ENCODE data around the gene PHF21A.
"Not testable (repeated sequence)": the region's sequence is repeated elsewhere in the genome, so short reads cannot be mapped to it uniquely, and the experiment has no call there.

The PHF21A gene

DNA sequence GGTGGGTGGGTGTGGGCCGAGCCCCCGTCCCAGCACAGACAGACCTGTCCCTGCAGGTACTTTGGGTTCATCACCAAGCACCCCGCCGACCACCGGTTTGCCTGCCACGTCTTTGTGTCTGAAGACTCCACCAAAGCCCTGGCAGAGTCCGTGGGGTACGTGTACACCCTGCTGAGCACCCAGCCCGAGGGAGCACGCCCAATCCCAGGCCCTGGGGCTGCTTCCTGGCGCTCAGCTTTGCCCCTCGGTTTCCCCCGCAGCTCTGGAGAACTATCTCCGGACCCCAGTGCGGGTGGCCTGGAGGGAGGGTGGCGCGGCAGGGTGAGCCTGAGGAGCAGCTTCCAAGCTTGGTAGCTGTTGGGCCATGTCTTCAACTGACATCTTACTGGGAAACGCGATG lies 216.2 kb downstream of the PHF21A start:
- DNase-seq (ENCODE audit: low read depth in 2 of 2), result no peak

DNA sequence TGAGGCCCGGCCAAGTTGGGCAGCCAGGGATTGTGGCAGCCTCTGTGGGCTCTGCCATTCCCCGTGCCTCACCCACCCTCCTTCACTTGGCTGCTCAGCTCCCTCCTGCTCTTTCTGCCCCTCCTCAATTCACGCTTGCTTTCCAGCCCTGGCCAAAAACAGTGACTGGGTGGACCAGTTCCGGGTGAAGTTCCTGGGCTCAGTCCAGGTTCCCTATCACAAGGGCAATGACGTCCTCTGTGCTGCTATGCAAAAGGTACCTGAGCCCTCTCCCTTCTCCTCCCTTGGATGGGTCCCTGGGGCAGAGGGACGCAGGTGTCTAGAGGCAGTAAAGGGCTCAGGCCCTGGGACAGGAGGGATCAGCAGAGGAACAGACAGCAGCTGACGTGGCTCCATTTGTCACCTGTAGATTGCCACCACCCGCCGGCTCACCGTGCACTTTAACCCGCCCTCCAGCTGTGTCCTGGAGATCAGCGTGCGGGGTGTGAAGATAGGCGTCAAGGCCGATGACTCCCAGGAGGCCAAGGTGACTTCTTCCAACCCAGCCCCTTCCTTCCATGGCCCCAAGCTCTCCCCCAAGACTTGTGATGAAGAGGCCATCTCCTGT lies 216.8 kb downstream of the PHF21A start:
- DNase-seq (ENCODE audit: low read depth in 2 of 2), result no peak

DNA sequence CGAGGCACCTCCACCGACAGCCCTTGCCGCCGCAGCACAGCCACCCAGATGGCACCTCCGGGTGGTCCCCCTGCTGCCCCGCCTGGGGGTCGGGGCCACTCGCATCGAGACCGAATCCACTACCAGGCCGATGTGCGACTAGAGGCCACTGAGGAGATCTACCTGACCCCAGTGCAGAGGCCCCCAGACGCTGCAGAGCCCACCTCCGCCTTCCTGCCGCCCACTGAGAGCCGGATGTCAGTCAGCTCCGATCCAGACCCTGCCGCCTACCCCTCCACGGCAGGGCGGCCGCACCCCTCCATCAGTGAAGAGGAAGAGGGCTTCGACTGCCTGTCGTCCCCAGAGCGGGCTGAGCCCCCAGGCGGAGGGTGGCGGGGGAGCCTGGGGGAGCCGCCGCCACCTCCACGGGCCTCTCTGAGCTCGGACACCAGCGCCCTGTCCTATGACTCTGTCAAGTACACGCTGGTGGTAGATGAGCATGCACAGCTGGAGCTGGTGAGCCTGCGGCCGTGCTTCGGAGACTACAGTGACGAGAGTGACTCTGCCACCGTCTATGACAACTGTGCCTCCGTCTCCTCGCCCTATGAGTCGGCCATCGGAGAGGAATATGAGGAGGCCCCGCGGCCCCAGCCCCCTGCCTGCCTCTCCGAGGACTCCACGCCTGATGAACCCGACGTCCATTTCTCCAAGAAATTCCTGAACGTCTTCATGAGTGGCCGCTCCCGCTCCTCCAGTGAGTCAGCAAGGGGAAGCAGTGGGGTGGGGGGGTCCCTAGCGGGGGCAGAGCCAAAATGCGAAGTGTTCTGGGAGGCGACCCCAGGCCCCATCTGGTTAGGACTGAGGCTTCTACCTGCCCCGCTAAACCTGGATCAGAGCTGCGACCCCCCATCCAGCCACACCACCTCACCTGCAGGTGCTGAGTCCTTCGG lies 218.5 kb downstream of the PHF21A start:
- no peak for DNase-seq (ENCODE audit: low read depth in 2 of 2)

DNA sequence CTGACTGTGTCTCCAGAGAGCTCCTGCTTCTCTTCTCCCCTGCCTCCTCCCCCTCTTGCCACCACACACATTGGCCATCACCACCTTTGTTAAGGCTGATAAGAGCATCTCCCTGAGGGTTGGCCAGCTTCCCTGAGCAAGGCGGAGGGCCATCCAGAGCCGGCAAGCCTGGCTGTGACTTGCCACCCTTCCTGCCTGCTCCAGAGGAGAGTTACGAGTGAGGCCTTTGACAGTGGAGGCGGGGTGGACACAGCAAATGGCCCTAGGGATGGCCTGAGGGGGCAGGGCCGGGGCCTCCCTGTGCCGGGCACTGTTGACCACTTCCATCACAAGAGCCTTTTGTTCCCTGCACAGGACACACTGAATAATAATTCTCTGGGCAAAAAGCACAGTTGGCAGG lies 219.6 kb downstream of the PHF21A start:
- no peak for DNase-seq (ENCODE audit: low read depth in 2 of 2)

DNA sequence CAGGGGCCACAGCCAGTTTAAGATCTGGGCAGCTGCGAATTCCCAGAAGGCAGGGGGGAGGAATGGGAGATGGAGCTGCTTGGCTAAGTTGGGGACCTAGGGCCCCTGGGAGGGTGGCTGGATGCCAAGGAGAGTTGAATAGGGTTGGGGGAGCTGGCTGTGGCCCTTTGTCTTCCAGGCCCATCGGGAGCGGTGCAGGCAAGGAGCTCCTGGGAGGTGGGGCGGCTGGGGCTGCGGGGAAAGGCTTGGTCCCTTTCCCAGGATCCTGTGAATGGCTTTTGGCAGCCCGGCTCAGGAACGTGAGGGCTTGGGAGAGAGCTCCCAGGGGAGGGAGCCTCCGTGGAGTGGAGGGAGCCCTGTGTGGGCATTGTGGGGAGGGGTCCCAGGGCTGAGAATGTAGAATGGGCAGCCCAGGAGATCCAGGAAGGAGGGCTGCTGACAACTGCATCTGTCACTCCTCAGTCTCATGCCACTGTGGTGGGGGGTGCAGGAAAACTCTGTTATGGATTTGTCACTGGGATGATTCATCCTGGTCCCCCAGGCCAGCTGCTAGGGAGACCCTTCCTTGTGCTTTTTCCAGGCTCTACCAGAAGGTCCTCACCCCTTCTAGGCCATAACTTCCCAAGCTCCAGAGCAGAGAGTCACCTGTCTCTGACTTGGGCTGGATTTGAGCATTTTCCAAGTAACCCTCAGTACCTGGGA lies 220.2 kb downstream of the PHF21A start:
- no peak for DNase-seq (ENCODE audit: low read depth in 2 of 2)

DNA sequence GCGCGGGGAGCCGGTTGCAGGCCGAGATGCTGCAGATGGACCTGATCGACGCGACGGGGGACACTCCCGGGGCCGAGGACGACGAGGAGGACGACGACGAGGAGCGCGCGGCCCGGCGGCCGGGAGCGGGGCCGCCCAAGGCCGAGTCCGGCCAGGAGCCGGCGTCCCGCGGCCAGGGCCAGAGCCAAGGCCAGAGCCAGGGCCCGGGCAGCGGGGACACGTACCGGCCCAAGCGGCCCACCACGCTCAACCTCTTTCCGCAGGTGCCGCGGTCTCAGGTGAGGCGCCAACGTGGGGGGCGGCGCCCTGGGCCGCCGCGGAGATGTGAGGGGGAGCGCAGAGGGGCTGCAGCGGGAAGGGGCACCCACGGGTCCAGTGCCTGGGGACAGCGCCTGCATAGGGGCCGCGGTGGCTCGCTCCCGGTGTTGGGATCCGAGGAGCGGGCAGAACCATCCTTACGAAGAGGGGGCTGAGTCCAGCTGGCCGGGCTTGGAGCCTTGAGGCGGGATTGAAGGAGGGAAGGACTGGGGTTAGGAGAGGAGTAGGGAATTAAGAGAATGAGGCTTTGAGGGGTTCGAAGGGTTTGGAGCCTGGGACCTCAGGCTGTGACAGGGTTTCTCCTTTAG lies 221.0 kb downstream of the PHF21A start:
- DNase-seq (ENCODE audit: low read depth in 2 of 2), result not testable (repeated sequence)

DNA sequence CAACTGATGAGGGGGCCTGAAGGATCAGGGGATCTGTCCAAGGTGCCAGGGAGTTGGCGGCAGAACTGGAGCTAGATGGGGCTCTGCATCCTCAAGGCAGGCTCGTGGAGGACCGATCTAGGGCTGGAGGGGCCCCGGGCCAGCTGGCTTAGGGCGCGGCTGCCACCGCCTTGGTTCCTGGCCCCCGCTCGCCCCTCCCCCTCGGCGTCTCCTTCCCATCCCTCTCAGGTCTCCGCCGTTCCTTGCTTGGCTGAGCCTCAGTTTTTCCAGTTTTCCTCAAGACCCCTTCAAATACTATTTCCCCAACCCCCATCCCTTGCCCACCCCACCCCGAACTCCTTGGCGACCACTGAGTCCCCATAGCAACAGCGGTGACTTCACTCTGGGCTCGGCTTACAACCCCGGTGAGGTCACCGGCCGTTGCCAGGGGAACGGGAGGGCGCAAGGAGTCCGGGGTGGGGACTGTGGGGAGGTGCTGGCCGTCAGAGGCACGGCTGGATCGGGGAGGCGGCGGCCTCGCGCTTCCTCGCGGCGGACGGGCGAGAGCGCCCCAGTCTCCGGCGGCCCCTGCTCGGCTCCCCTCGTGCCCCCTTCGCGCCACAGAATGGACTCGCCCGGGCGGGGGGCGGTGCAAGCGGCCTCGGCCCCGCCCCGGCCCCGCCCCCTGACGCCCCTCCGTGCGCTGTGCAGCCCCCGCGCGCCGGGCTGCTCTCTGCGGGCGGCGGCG lies 221.6 kb downstream of the PHF21A start:
- no peak for DNase-seq (ENCODE audit: low read depth in 2 of 2)

DNA sequence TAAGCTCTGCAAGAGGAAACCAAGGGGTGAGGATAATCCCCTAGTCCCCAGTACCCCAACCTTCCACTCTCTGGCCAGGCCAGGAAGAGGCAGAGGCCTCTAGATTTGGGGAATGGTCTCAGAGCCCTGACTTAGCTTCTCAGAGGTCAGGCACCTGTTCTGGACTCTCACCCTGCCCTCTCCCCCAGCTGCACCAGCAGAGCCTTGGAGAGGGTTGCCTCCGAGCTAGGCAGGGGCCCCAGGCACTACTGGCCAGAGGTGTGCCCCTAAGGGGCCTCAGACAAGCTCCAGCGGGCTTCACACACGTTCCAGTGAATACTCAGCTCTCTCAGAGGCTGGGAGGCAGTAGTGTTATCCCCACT lies 222.2 kb downstream of the PHF21A start:
- no peak for DNase-seq (ENCODE audit: low read depth in 2 of 2)

DNA sequence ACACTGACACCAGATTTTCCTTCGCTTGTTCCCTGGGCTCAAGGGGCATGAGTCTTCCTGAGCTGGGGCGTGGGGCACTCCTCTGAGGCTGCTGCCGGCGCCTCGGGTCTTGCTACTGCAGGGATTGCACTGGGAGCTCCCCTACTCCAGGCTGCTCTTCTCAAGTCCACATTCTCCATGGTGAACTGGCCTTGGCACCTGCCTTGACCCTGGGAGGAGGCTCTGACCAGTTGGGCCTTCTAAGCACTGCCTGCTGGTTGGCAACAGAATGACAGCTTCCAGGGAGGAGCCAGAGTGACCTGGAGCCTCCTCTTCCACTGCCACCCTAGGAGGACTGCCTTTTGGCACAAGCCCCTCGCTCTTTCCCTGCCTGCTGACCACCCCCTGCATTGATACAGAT lies 223.7 kb downstream of the PHF21A start:
- no peak for DNase-seq (ENCODE audit: low read depth in 2 of 2)

DNA sequence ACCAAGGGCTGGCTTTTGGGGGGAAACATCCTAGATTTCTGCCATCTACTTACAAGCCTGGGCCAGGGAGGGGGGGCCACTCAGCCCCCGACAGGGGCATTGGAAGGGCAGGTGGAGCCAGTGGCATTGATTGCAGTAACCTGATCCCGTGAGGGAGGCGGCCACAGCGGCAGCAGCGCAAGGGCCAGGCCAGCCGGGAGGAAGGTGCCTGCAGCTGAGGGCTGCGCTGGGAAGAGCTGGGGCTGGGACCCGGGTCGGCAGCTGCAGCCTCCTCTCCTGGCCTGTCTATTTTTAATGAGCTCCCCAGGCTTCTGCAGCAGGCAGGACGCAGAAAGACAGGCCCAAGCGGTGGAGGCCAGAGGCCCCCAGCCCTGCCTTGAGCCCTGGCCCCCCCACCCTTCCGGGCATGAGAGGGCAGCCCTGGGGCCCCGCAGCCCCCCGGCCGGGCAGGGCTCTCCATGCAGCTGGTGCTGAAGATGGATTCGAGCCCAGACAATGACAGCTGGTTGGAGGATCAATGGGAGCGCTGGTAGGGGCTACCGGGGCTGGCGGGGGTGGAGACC lies 224.8 kb downstream of the PHF21A start:
- DNase-seq (ENCODE audit: low read depth in 2 of 2), result no peak

DNA sequence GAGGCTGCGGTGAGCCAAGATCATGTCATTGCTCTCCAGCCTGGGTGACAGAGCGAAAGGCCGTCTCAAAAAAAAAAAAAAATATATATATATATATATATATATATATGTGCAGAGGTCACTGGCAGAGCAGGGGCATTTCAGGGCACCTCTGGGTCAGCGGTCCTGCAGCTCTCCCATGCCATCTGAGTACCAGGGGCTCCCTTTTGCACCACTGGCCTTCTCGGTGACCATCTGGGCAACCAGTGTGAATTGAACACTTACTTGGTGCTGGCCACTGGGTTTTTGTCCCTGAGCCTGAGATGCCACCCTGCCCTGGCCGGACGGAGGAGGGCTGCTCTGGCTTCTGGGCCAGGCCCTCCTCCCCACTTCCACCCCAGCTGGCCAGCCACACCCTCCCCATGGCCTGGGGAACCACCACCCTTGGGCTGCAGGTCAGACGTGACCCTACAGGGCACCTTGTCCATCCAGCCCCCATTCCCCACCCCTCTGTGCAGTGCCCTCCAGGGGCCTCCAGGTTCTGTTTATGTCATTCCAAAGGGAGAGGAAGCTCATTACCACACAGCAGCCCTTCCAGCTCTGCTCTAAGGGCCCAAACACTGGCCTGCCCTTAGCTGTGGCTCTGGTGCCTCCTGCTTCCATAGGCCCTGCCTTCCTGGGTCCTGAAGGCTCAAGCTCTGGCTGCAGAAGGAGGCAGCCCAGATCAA lies 225.5 kb downstream of the PHF21A start:
- DNase-seq (ENCODE audit: low read depth in 2 of 2), result no peak

DNA sequence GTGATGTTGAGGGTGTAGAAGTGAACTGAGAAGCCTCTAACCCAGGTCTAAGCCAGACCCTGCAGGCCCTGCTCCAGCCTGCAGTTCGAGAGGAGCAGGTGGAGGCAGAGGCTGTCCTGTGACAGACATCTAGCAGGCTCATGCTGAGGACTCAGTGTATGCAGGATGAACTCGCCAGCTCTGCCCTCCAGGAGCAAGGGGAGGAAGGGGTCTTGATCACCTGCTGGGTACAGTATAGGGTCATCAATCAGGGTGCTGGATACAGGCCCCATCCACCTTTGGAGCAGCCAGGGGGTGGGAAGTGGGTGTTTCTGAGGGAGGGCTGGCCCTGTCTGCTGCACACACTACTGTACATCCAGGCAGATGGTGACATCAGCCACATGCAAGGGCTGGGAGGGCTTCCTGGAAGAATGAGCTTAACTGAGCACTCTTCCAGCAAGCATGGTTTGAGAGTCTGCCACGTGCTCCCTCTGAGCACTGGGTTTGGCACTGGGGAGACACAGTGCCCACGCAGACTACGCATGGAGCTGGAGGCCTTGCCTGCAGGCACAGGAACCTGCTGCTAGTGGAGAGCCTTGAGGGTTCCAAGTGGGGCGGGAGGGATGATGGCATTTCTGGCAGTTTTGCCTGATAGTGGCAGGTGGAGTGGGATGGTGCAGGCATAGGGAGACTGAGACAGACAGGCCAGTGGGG lies 226.6 kb downstream of the PHF21A start:
- no peak for DNase-seq (ENCODE audit: low read depth in 2 of 2)

DNA sequence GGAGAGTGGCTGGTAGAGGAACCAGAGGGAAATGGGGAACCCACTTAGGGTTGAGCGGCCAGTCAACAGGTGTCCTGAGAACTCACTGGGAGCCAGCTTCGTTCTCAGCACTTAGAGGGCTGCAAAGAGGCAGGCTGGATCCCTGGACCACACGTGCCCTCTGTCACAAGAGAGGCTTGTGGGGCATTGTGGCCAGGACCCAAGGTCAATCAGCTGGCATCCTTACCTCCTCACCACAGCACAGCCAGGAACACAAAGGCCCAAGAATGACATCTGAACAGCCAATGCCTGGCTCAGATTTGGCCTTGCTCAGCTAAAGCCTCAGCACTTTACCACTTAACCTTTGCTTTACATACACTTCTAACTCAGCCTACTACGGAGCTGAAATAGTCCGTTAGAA lies 228.4 kb downstream of the PHF21A start:
- DNase-seq (ENCODE audit: low read depth in 2 of 2), result no peak

DNA sequence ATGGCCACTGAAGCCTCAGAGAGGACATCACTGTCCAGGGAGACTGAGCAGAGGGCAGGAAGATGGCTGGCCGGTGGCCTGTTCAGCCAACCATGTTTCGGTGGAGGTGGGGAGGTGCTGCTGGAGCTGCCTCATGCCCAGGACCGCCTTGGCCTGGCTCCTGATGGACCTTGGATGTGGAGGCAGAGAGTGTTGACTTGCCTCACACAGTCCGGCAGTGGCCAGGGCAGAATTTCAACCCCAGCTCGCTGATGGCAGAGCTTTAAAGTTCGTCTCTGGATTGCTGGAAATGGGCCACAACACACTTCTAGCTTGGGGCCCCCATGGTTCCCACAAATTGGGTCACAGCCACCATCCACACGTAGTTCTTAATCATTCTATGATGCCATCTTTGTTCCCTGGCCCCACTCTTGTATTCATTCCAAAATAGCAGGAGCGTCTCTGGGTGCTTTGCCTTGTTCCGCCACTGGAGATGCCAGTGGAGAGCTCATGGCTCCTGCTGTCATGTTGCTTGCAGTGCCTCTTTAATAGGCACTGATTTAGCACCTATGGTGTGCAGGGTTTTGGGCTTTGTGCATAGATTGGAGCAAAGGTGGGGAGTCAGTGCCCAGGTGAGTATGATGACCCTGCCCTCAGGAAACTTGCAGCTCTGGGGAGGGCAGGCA lies 230.2 kb downstream of the PHF21A start:
- no peak for DNase-seq (ENCODE audit: low read depth in 2 of 2)

DNA sequence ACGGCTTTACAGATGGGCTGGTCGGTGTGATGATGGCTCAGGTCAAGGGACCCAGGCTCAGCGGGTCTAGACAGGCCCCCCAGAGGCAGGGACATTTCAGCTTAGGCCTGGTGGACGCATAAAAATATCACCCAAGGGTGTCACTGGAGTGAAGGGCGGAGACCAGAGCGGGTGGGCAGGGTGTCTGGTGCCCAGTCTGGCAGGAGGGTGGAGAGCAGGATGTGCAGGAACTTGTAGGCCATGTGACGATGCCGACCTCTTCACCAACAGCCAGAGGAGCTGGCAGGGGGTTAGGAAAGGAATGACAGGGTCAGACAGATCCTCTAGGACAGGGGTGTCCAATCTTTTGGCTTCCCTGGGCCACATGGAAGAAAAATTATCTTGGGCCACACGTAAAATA lies 231.3 kb downstream of the PHF21A start:
- no peak for DNase-seq (ENCODE audit: low read depth in 2 of 2)

DNA sequence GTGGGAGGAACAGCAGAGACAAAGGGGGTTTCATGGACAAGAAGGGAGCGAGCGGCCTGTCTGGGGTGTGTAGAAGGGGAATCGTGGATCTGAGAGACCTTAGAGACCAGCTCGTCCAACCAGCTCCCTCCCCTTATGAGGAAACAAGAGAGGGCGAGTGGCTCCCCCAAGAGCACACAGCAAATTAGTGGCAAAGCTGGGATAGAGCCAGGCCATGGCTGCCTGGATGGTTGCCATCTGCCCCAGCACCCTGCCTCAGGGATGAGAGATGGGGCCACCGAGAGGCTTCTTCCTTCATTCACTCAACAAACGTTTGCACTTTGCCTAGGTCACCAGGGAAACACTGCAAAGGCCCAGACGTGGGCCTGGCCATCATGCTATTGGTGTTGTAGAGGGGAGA lies 231.7 kb downstream of the PHF21A start:
- DNase-seq (ENCODE audit: low read depth in 2 of 2), result no peak

DNA sequence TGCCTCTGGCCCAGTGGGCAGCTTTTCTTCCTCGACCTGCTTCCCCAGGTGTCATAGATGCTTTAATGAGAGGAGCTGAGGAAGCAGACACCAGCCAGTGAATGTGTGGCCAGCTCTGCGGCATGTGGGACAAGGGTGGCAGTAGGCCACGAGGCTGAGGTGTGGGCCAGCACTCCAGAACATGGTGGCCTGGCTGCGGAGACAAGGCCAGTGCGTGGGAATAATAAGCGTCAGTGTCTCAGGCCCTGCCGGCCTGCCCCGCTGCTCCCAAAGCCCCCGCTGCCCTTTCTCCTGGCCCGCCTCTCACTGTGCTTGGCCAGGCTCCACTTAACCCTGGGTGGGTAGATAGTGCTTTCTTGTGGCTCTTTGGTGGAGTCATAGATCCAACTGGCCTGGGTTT lies 233.7 kb downstream of the PHF21A start:
- no peak for DNase-seq (ENCODE audit: low read depth in 2 of 2)

DNA sequence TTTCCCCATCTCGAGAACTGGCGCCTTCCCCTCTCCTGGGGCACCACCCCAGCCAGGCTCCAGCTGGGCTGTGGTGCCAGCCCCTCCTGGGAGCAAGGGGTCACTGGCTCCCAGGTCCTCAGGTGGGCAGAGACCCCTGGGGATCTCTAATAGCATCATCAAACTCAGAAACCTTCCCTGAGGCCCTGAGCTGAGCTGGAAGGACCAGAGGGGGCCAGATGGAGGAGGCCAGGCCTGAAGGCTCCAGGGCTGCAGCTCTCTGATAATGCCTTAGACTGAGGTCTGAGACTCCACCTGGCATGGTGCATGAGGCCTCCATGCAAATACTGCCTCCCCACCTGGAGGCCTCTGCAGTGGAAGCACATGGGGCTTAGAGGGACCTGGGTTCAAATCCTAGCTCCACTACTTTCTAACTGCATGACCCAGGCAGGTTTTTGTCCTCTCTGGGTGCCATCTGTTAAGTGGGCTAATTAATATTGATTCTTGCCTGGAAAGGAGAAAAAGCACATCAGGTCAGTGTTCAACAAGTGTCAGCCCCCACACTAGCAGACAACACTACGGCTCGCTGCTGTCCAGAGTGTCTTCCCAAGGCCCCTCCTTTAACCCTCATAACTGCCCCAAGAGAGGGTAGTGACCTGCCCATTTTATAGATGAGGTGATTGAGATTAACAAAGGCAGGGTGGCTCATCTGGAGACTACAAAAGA lies 234.3 kb downstream of the PHF21A start:
- DNase-seq (ENCODE audit: low read depth in 2 of 2), result no peak
